HG02610 (cell line): ENCODE data around the gene PIP5K1A.

Experiments used
- ATAC-seq: cut with Tn5 transposase; IDR thresholded peaks from one replicate; pipeline ENCODE4 v1.9.1; 2021; ENCODE audit warnings: mild to moderate bottlenecking, moderate library complexity; ENCODE audit not compliant: unreplicated experiment

Gene PIP5K1A

DNA sequence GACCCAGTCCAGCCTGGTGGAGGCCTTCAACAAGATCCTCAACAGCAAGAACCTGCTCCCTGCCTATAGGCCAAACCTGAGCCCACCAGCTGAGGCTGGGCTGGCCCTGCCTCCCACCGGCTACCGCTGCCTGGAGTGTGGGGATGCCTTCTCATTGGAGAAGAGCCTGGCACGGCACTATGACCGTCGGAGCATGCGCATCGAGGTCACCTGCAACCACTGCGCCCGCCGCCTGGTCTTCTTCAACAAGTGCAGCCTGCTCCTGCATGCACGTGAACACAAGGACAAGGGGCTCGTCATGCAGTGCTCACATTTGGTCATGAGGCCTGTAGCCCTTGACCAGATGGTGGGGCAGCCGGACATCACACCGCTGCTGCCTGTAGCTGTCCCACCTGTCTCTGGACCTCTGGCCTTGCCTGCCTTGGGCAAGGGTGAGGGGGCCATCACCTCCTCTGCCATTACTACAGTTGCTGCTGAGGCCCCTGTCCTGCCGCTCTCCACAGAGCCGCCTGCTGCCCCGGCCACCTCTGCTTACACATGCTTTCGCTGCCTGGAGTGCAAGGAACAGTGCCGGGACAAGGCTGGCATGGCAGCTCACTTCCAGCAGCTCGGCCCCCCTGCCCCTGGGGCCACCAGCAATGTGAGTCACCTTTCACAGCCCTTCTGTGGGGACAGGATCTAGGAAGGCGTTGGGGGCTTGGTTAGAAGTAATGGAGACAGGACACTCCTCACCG is 89.6 kb downstream of the PIP5K1A start:
- no peak for ATAC-seq

DNA sequence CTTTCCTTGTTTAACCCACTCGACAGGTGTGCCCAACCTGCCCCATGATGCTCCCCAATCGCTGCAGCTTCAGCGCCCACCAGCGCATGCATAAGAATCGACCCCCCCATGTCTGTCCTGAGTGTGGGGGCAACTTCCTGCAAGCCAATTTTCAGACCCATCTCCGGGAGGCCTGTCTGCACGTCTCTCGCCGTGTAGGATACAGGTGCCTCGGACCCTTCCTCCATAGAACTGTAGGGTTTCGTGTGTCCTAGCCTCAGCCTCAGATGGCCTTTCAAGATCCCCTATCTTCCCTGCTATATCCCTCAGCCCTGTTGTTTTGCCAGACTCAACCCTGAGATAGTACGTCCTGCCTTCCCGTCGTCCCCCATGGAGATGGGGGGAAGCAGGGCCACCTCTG is 90.2 kb downstream of the PIP5K1A start:
- no peak for ATAC-seq

DNA sequence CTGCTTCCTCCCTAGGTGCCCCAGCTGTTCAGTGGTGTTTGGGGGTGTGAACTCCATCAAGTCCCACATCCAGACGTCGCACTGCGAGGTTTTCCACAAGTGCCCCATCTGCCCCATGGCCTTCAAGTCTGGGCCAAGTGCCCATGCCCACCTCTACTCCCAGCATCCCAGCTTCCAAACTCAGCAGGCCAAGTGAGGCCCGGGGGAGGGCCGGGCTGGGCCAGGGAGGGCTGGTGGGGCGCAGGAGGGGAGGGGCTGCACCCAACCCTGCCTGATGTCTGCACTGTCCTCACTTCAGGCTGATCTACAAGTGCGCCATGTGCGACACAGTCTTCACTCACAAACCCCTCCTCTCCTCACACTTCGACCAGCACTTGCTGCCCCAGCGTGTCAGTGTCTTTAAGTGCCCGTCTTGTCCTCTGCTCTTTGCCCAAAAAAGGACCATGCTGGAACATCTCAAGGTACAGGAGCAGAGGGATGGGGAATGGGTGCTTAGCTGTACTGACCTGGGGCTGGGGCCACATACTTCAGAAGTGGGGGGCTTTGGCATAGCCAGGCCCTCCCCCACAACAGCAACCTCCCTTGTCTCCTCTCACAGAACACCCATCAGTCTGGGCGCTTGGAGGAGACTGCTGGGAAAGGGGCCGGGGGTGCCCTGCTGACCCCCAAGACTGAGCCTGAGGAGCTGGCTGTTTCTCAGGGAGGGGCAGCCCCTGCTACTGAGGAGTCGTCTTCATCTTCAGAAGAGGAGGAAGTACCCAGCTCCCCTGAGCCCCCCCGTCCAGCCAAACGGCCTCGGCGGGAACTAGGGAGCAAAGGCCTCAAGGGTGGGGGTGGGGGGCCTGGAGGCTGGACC is 91.0 kb downstream of the PIP5K1A start:
- ATAC-seq: no peak

DNA sequence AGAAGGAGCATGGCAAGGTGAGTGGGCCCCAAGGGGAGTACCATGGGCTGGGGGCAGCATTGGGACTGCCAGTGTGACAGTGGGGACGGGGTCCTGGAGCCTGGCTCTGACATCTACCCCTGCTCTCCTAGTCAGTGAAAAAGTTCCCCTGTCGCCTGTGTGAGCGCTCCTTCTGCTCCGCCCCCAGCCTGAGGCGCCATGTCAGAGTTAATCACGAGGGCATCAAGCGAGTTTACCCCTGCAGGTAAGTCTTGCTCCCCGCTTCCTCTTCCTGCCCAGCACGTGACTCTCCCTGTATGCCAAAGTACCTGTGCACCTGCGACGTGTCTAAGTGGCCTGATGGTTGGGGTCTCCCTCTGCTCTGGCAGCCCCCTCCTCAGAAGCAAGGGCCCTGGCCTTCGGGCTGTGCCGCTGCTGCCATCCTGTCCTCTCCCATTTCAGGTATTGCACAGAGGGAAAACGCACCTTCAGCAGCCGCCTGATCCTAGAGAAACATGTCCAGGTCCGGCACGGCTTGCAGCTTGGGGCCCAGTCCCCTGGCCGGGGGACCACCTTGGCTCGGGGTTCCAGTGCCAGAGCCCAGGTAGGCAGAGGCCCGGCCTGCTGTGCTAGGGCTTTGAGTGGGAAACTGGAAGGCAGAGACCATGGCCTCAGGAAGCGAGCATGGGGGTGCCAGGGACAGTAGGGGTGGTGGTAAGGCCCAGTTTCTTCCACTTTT is 91.8 kb downstream of the PIP5K1A start:
- ATAC-seq: no peak

DNA sequence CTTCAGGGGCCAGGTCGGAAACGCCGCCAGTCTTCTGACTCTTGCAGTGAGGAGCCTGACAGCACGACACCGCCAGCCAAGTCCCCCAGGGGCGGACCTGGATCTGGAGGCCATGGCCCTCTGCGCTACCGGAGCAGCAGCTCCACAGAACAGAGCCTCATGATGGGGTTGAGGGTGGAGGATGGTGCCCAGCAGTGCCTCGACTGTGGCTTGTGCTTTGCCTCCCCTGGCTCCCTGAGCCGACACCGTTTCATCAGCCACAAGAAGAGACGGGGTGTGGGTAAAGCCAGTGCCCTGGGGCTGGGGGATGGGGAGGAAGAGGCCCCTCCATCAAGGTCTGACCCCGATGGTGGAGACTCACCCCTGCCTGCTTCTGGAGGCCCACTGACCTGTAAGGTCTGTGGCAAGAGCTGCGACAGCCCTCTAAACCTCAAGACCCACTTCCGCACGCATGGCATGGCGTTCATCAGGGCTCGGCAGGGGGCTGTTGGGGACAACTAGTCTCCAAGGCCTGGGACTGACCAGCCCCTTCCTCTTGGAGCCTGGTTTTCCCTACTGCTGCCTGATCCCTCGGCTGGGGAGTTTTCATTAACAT is 92.5 kb downstream of the PIP5K1A start:
- no peak for ATAC-seq

DNA sequence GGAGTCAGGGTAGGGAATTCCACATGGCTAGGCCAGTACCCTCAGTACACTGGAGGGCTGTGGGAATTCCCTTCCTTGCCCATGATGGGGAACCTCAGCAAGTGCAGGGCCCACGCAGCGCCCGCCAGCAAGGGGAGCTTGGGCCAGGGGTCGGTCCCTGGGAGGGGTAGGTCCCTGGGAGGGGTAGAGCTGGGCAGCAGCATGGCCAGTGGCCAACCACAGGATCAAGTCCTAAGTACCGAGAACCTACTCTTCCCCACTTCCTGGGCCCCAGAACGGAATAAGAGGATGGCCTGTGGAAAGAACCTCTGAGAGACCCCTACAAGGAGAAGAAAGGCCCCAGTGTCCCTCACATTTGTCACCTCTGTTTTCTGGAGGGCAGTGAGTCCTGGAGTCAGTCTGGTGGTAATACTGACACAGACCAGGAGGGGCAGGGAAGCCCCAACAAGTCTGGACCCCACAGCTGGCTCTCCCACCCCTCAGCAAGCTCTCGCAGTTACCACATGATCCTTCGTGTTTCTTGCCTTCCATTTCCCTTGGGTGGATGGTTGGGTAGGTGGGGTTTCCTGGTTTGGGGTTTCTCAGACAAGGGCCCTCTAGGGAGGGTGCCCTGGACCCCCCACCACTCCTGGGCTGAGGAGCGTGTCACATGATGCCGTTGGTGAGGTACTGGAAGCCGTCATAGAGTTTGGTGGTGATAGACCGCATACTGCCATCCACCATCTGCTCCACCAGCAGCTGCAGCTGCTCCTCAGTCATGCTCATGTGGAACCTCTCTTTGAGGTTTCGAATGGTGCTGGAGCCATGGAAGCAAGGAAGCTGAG is 94.1 kb downstream of the PIP5K1A start:
- ATAC-seq: no peak

DNA sequence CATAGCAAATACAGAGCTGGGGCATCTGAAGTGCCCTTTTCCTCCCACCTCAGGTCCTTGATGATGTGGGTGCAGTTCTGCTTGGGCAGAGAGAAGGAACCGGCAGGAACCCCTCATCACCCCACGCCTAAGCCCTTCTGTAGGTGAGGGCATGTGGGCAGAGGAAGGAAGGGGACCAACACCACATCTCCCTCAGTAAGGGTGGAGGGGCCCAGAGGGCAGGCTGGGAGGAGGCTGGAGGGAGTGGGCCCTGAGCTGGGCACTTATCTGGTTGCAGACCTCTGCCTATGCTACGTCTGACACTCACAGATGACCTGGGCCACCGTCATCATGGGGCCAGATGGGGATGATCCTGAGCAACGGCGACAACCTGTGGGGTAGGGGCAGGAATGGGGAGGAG is 94.7 kb downstream of the PIP5K1A start:
- no peak for ATAC-seq

DNA sequence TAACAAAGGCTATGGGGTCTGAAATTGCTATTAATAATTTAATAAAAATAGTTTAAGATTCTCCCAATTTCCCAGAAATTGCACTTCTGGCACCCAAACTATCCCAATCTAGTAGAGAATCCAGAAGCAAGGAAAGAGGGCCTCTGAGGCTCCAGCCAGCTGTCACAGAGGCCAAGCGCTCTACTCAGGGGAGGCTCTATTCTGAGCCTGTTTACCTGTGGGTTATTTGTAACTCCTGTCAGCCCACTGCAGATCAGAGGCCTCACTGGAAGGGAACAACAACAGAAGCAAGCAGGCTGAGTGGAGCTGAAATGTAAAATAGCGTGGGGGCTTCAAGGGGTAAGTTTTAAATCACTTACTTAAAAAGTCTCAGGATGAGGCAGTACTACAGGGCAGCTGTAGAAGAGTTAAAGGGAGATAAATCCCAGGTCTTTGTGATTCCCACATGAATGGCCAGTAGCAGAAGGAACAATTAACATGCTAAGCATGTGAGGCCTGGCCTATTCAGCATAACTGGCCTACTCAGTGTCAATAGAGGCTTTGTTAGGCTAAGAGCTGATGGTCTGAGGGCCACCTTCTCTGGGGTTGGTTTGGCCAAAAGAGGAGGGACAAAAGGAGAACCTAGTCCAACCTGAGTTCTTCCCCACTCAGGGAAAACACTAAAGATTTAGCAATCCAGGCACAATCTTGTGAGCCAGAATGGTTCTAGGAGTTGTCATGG is 96.5 kb downstream of the PIP5K1A start:
- no peak for ATAC-seq
